Osteoblast (primary cell): ENCODE data around the gene CHORDC1. TPM values are rescaled to one million over a fixed set of nuclear protein-coding genes. Genes with fewer than 3 reads are reported as not detected.
"Not testable (repeated sequence)": the region's sequence is repeated elsewhere in the genome, so short reads cannot be mapped to it uniquely, and the experiment has no call there.

Experiments used
- DNase-seq: peaks from one replicate; pipeline ENCODE4 v3.0.0; 2011; ENCODE audit warnings: low spot score, mixed read lengths; ENCODE audit not compliant: insufficient read length; ENCODE audit errors: missing footprints
- H2AFZ ChIP-seq: 2 replicates; pipeline ENCODE4 v1.6.0; 2011; ENCODE audit warnings: mild to moderate bottlenecking, low read length
- H3K27ac ChIP-seq: 2 replicates; pipeline ENCODE4 v1.5.1; 2011; ENCODE audit warnings: mild to moderate bottlenecking, low read depth, low read length, moderate library complexity
- H3K27me3 ChIP-seq: 2 replicates; pipeline ENCODE4 v1.6.0; 2012; ENCODE audit warnings: mild to moderate bottlenecking, control low read depth, inconsistent platforms, low read length, moderate library complexity; ENCODE audit not compliant: insufficient read depth
- H3K36me3 ChIP-seq: 2 replicates; pipeline ENCODE4 v1.5.1; 2011; ENCODE audit warnings: mild to moderate bottlenecking, low read length, control low read depth, moderate library complexity; ENCODE audit not compliant: insufficient read depth
- H3K4me1 ChIP-seq: 2 replicates; pipeline ENCODE4 v1.5.1; 2011; ENCODE audit warnings: mild to moderate bottlenecking, low read length, control low read depth, moderate library complexity; ENCODE audit not compliant: insufficient read depth
- H3K4me2 ChIP-seq: 2 replicates; pipeline ENCODE4 v1.6.0; 2011; ENCODE audit warnings: mild to moderate bottlenecking, low read length; ENCODE audit not compliant: insufficient read depth
- H3K4me3 ChIP-seq: fragments of 200-600 bp; sonication (generic); 3 replicates; pipeline ENCODE4 v1.5.1; 2012; ENCODE audit warnings: mild to moderate bottlenecking, low read length, inconsistent platforms; ENCODE audit not compliant: insufficient read depth
- H3K79me2 ChIP-seq: 2 replicates; pipeline ENCODE4 v1.6.0; 2012; ENCODE audit warnings: mild to moderate bottlenecking, low read length, control low read depth, inconsistent platforms; ENCODE audit not compliant: insufficient read depth
- H3K9me3 ChIP-seq: 2 replicates; pipeline ENCODE4 v1.5.1; 2011; ENCODE audit warnings: low read depth, low read length, control low read depth
- H4K20me1 ChIP-seq: 2 replicates; pipeline ENCODE4 v1.6.0; 2012; ENCODE audit warnings: mild to moderate bottlenecking, low read length, control low read depth; ENCODE audit not compliant: insufficient read depth
- CTCF ChIP-seq: IDR thresholded peaks from 2 replicates; pipeline ENCODE4 v1.5.1; 2011; ENCODE audit warnings: mild to moderate bottlenecking, low read depth, low read length, moderate library complexity; ENCODE audit errors: extremely low read depth
- total RNA-seq: library from RNA; depleted of rRNA; stranded (reverse); fragments of >200 nt; gene quantifications from 2 replicates; pipeline ENCODE4 v1.2.3, GENCODE V29; 2012

CHORDC1 gene
- total RNA-seq, 1 donor, result 17.4 TPM

- Histone ChIP-seq H3K4me3 (no peak overlapping the region), H3K36me3 (peaks cover 39% of the 10 kb centered on the region), H2AFZ (no peak overlapping the region), H3K79me2 (peaks cover 27% of the 10 kb centered on the region), H3K9me3 (no peaks in the 10 kb centered on the region), H4K20me1 (peaks cover 2% of the 10 kb centered on the region), H3K4me2 (no peak overlapping the region), H3K4me1 (peaks cover 3% of the 10 kb centered on the region), H3K27me3 (no peaks in the 10 kb centered on the region), H3K27ac (no peak overlapping the region)
- no peak for DNase-seq
- no peak for TF ChIP-seq CTCF
Measured at GRCh38 chr11:90208857-90209256, 14.0 kb downstream of the CHORDC1 start.

GRCh38 chr11:90207992-90208391, 14.9 kb downstream of the CHORDC1 start:
- Histone ChIP-seq H3K79me2 (peaks cover 19% of the 10 kb centered on the region), H3K36me3 (peaks cover 41% of the 10 kb centered on the region)
- not testable (repeated sequence) for H4K20me1 ChIP-seq, H3K27me3 ChIP-seq, DNase-seq, H3K4me2 ChIP-seq, H3K9me3 ChIP-seq, H3K4me1 ChIP-seq, H2AFZ ChIP-seq, H3K4me3 ChIP-seq, H3K27ac ChIP-seq

- Histone ChIP-seq H2AFZ (no peak overlapping the region), H3K9me3 (no peaks in the 10 kb centered on the region), H3K4me1 (peaks cover 3% of the 10 kb centered on the region), H3K36me3 (peaks cover 31% of the 10 kb centered on the region), H3K4me2 (peak overlapping the region; percentile 23), H3K27ac (no peak overlapping the region), H3K4me3 (no peak overlapping the region), H4K20me1 (no peaks in the 10 kb centered on the region), H3K27me3 (no peaks in the 10 kb centered on the region), H3K79me2 (peaks cover 8% of the 10 kb centered on the region)
- peak; percentile 32 for DNase-seq
- TF ChIP-seq CTCF, result peak; percentile 92
Measured at GRCh38 chr11:90204832-90205646, 17.8 kb downstream of the CHORDC1 start.

GRCh38 chr11:90204407-90204806, 18.4 kb downstream of the CHORDC1 start:
- Histone ChIP-seq H4K20me1 (no peaks in the 10 kb centered on the region), H3K4me3 (no peak overlapping the region), H3K36me3 (peaks cover 25% of the 10 kb centered on the region), H3K27ac (no peak overlapping the region), H2AFZ (no peak overlapping the region), H3K4me2 (no peak overlapping the region), H3K79me2 (peaks cover 4% of the 10 kb centered on the region), H3K9me3 (no peaks in the 10 kb centered on the region), H3K4me1 (peaks cover 3% of the 10 kb centered on the region), H3K27me3 (no peaks in the 10 kb centered on the region)
- DNase-seq, result no peak
- TF ChIP-seq CTCF, result no peak
